HEK293 (cell line): ENCODE results near the gene ST6GALNAC1.
A peak's percentile ranks its signal among the peaks of the same experiment; 100 is the strongest.

Experiments
- BCL11A ChIP-seq: fragments of 450-650 bp; formaldehyde crosslinking; IDR thresholded peaks from 2 replicates; pipeline ENCODE4 v1.5.1; 2016; ENCODE audit warnings: low read depth, missing biosample characterization, missing genetic modification characterization
- CTCF ChIP-seq: fragments of 450-650 bp; formaldehyde crosslinking; IDR thresholded peaks from 2 replicates; pipeline ENCODE4 v1.5.1; 2016; ENCODE audit warnings: missing biosample characterization, missing genetic modification characterization
- GLIS1 ChIP-seq: fragments of 450-650 bp; formaldehyde crosslinking; IDR thresholded peaks from 2 replicates; pipeline ENCODE4 v1.5.1; 2016; ENCODE audit warnings: missing biosample characterization, missing genetic modification characterization
- MZF1 ChIP-seq: fragments of 450-650 bp; formaldehyde crosslinking; IDR thresholded peaks from 2 replicates; pipeline ENCODE4 v1.5.1; 2017; ENCODE audit warnings: missing biosample characterization, missing genetic modification characterization, borderline replicate concordance
- PRDM2 ChIP-seq: fragments of 450-650 bp; formaldehyde crosslinking; IDR thresholded peaks from 2 replicates; pipeline ENCODE4 v1.5.1; 2016; ENCODE audit warnings: missing biosample characterization, missing genetic modification characterization, borderline replicate concordance
- PRDM6 ChIP-seq: fragments of 450-650 bp; formaldehyde crosslinking; IDR thresholded peaks from 2 replicates; pipeline ENCODE4 v1.5.1; 2017; ENCODE audit warnings: missing biosample characterization, missing genetic modification characterization
- TSHZ1 ChIP-seq: fragments of 450-650 bp; formaldehyde crosslinking; IDR thresholded peaks from 2 replicates; pipeline ENCODE4 v1.5.1; 2016; ENCODE audit warnings: missing biosample characterization, missing genetic modification characterization, borderline replicate concordance
- YY1 ChIP-seq: fragments of 450-650 bp; formaldehyde crosslinking; IDR thresholded peaks from 2 replicates; pipeline ENCODE4 v1.5.1; 2018; ENCODE audit warnings: missing biosample characterization, missing genetic modification characterization
- YY2 ChIP-seq: fragments of 450-650 bp; formaldehyde crosslinking; IDR thresholded peaks from 2 replicates; pipeline ENCODE4 v1.5.1; 2016; ENCODE audit warnings: missing biosample characterization, missing genetic modification characterization
- ZNF214 ChIP-seq: fragments of 450-650 bp; formaldehyde crosslinking; IDR thresholded peaks from 2 replicates; pipeline ENCODE4 v1.5.1; 2017; ENCODE audit warnings: missing biosample characterization, mild to moderate bottlenecking, missing genetic modification characterization, borderline replicate concordance
- ZNF23 ChIP-seq: fragments of 450-650 bp; formaldehyde crosslinking; IDR thresholded peaks from 2 replicates; pipeline ENCODE4 v1.5.1; 2016; ENCODE audit warnings: missing biosample characterization, missing genetic modification characterization, borderline replicate concordance
- ZNF362 ChIP-seq: fragments of 450-650 bp; formaldehyde crosslinking; IDR thresholded peaks from 2 replicates; pipeline ENCODE4 v1.5.1; 2016; ENCODE audit warnings: missing biosample characterization, missing genetic modification characterization
- ZNF391 ChIP-seq: fragments of 450-650 bp; formaldehyde crosslinking; IDR thresholded peaks from 2 replicates; pipeline ENCODE4 v1.5.1; 2016; ENCODE audit warnings: low read depth, missing biosample characterization, missing genetic modification characterization, borderline replicate concordance
- ZNF513 ChIP-seq: fragments of 450-650 bp; IDR thresholded peaks from 2 replicates; pipeline ENCODE4 v1.5.1; 2018; ENCODE audit warnings: missing biosample characterization, missing genetic modification characterization
- ZNF548 ChIP-seq: fragments of 450-650 bp; formaldehyde crosslinking; IDR thresholded peaks from 2 replicates; pipeline ENCODE4 v1.5.1; 2016; ENCODE audit warnings: missing biosample characterization, missing genetic modification characterization
- ZNF549 ChIP-seq: fragments of 450-650 bp; IDR thresholded peaks from 2 replicates; pipeline ENCODE4 v1.5.1; 2018; ENCODE audit warnings: missing biosample characterization, missing genetic modification characterization, mild to moderate bottlenecking, inconsistent platforms, moderate library complexity
- ZNF626 ChIP-seq: fragments of 450-650 bp; sonication (Bioruptor Pico); formaldehyde crosslinking; IDR thresholded peaks from 2 replicates; pipeline ENCODE4 v1.5.1; 2018; ENCODE audit warnings: missing biosample characterization, missing genetic modification characterization, inconsistent platforms
- ZNF660 ChIP-seq: fragments of 450-650 bp; IDR thresholded peaks from 2 replicates; pipeline ENCODE4 v1.5.1; 2018; ENCODE audit warnings: missing biosample characterization, mild to moderate bottlenecking, missing genetic modification characterization
- ZNF701 ChIP-seq: fragments of 450-650 bp; formaldehyde crosslinking; IDR thresholded peaks from 2 replicates; pipeline ENCODE4 v1.5.1; 2016; ENCODE audit warnings: missing biosample characterization, missing genetic modification characterization
- ZNF747 ChIP-seq: fragments of 450-650 bp; formaldehyde crosslinking; IDR thresholded peaks from 2 replicates; pipeline ENCODE4 v1.5.1; 2016; ENCODE audit warnings: missing biosample characterization, missing genetic modification characterization
- ZNF768 ChIP-seq: fragments of 450-650 bp; formaldehyde crosslinking; IDR thresholded peaks from 2 replicates; pipeline ENCODE4 v1.5.1; 2018; ENCODE audit warnings: missing biosample characterization, mild to moderate bottlenecking, missing genetic modification characterization
- ZXDB ChIP-seq: fragments of 450-650 bp; formaldehyde crosslinking; IDR thresholded peaks from 2 replicates; pipeline ENCODE4 v1.5.1; 2016; ENCODE audit warnings: missing biosample characterization, missing genetic modification characterization

ST6GALNAC1 gene

GRCh38 chr17:76671123-76671911 is 27.8 kb upstream of the ST6GALNAC1 start (continued):
- peak; percentile 40 for TF ChIP-seq ZXDB (tag by site-specific recombination)
- no peak for TF ChIP-seq ZNF626 (tag by site-specific recombination)
- TF ChIP-seq ZNF513 (tag by site-specific recombination): no peak
- TF ChIP-seq ZNF747: no peak
- peak; percentile 12; the same call in 1 of the 2 replicates for TF ChIP-seq TSHZ1
- TF ChIP-seq YY1 (tag by site-specific recombination): no peak; the same call in 1 of the 2 replicates
- no peak for TF ChIP-seq YY2 (tag by site-specific recombination)
- no peak; the same call in 1 of the 2 replicates for TF ChIP-seq ZNF701 (tag by site-specific recombination)
- TF ChIP-seq BCL11A: peak; percentile 84; the same call in 1 of the 2 replicates
- no peak for TF ChIP-seq ZNF23 (tag by site-specific recombination)
- peak; percentile 90 for TF ChIP-seq GLIS1 (tag by site-specific recombination)
- peak; percentile 97 for TF ChIP-seq PRDM2 (tag by site-specific recombination)
- no peak for TF ChIP-seq ZNF362 (tag by site-specific recombination)
- no peak for TF ChIP-seq ZNF660
- peak; percentile 55; the same call in 1 of the 2 replicates for TF ChIP-seq MZF1 (tag by site-specific recombination)
- no peak for TF ChIP-seq PRDM6 (tag by site-specific recombination)
- TF ChIP-seq ZNF548 (tag by site-specific recombination): no peak
- peak; percentile 98 for TF ChIP-seq ZNF391 (tag by site-specific recombination)
- TF ChIP-seq ZNF768 (tag by site-specific recombination): no peak
- TF ChIP-seq ZNF549: no peak
- no peak for TF ChIP-seq ZNF214
- TF ChIP-seq CTCF: peak; percentile 62
